Adrenal gland (tissue), 12 donors: ENCODE data around the gene RIMS3. TPM values are rescaled to one million over a fixed set of nuclear protein-coding genes. Genes with fewer than 3 reads are reported as not detected.
A peak's percentile ranks its signal among the peaks of the same experiment; 100 is the strongest.

Experiments
- DNase-seq, 7 donors: peaks; one replicate each; pipeline ENCODE4 v3.0.0-alpha.2; 2019 to 2020
- H3K27ac ChIP-seq, 5 donors: fragments of 200-600 bp; sonication (generic) in 4 of 5; 1 replicate in 3 of 5; 2 replicates in 2 of 5; pipeline versions ENCODE4 v1.5.1 to v1.8.0; 2016 to 2020; ENCODE audit warnings: mild to moderate bottlenecking in 1 of 5
- H3K27me3 ChIP-seq: fragments of 200-600 bp; 2 replicates; pipeline ENCODE4 v1.8.0; 2021
- H3K36me3 ChIP-seq, 2 donors: fragments of 200-600 bp; replicated peaks in 1 of 2; 1 replicate in 1 of 2; 2 replicates in 1 of 2; pipeline versions ENCODE4 v1.5.1 to v1.8.0; 2018 to 2022
- H3K4me1 ChIP-seq, 2 donors: fragments of 200-600 bp; replicated peaks in 1 of 2; 1 replicate in 1 of 2; 2 replicates in 1 of 2; pipeline versions ENCODE4 v1.5.1 to v1.8.0; 2018 to 2021
- H3K4me3 ChIP-seq, 4 donors: fragments of 200-600 bp; sonication (generic) in 3 of 4; one replicate each; pipeline ENCODE4 v1.5.1; 2016 to 2018
- H3K9me3 ChIP-seq, 3 donors: fragments of 200-600 bp; sonication (generic) in 1 of 3; replicated peaks in 1 of 3; 1 replicate in 2 of 3; 2 replicates in 1 of 3; pipeline versions ENCODE4 v1.5.1 to v1.8.0; 2016 to 2021
- CTCF ChIP-seq, 6 experiments: fragments of 450-650 bp in 4 of 6; fragments of 200-600 bp in 2 of 6; sonication (generic) in 1 of 6; IDR thresholded peaks; 1 replicate in 5 of 6; 2 replicates in 1 of 6; pipeline versions ENCODE4 v1.5.1 to v1.8.0; 2016 to 2021; ENCODE audit warnings: antibody characterized with exemption in 6 of 6, mild to moderate bottlenecking in 2 of 6, moderate library complexity in 1 of 6
- POLR2A ChIP-seq, 2 donors: fragments of 450-650 bp; IDR thresholded peaks; one replicate each; pipeline ENCODE4 v1.6.1; 2017; ENCODE audit warnings: antibody characterized with exemption in 2 of 2, mild to moderate bottlenecking in 2 of 2, moderate library complexity in 1 of 2
- WGBS, 4 donors: extraction: QIAGEN DNeasy Blood & Tissue Kit in 2 of 4; methylation state at CpG; one replicate each; pipeline versions ENCODE4 v1.1.5 to v1.1.7; 2013 to 2017; 5-methylcytosine and 5-hydroxymethylcytosine counted together
- intact Hi-C, 2 donors: fragments of 100-400 bp; cut with DNase I; formaldehyde crosslinking; loops; one replicate each; pipeline versions ENCODE4 v1.14.1 to v1.15.0; 2022 to 2023
- polyA plus RNA-seq, 3 donors: library from polyadenylated mRNA; stranded (reverse); fragments of 200-250 nt in 2 of 3; fragments of 350-450 nt in 1 of 3; fragmentation: Illumina TruSeq in 1 of 3; extraction: RNeasy Lipid Tissue Mini Kit (QIAGEN cat#74804) in 1 of 3; gene quantifications; one replicate each; pipeline ENCODE4 v1.2.3, GENCODE V29; 2013 to 2014
- total RNA-seq, 9 donors: library from RNA; depleted of rRNA in 4 of 9; stranded (reverse); fragments of >200 nt in 4 of 9; fragments of 120-200 nt in 1 of 9; fragmentation: NEBNext Ultra II Directional in 1 of 9; extraction: Animal tissue kit (Norgen Biotek cat#: 25700) in 1 of 9; gene quantifications; one replicate each; pipeline versions ENCODE4 v1.1.0 to v1.2.4, GENCODE V29; 2013 to 2023
- donor health status: healthy with polysubstance abuse.
- donor health status: Bipolar disorder and iron deficiency.
- donor health status: DM: yes; HTN: yes; CAD: no.
- donor health status: DM: no; HTN: no; CAD: no.
- donor health status: DM: no; HTN: no; CAD: no.
- donor health status: DM: yes; HTN: yes; CAD: no.

The RIMS3 gene
- total and polyA plus RNA-seq, 12 donors: 0.84 to 10.3 (median 3.5) TPM

GRCh38 chr1:40691538-40692428 lies 26.3 kb upstream of the RIMS3 start, which contains the start of gene NFYC:
TSS of gene NFYC (plus strand) at chr1:40691704. CDS start at chr1:40738844, 47,140 bp downstream.
- TF ChIP-seq POLR2A (IDR thresholded peaks at IDR 0.05): peak; percentile 93 to 96
- peak in 1 of 6 experiments; percentile 13 for TF ChIP-seq CTCF (IDR thresholded peaks at IDR 0.05)
- Histone ChIP-seq H3K9me3 (no peaks in the 10 kb centered on the region), H3K27me3 (no peaks in the 10 kb centered on the region), H3K27ac (peak within 1 kb of the TSS; percentile 92 to 100 (median 98)), H3K4me3 (peak within 1 kb of the TSS; percentile 2 to 100 (median 76)), H3K36me3 (no peaks in the 10 kb centered on the region), H3K4me1 (peaks cover 21 to 48% of the 10 kb centered on the region in 2 donors)
- 0 to 1% (median 0%) methylated on average over 36 to 84 of the region's 84 CpGs for WGBS, 4 donors
- peak; percentile 98 to 99 (median 99) for DNase-seq
- intact Hi-C loops: no loop called here

GRCh38 chr1:40690771-40691537 lies 25.5 kb upstream of the RIMS3 start:
- intact Hi-C loops: no loop called here
- no peaks in the 10 kb centered on the region for H3K27me3 ChIP-seq
- DNase-seq: no peak
- H3K4me3 ChIP-seq: peak overlapping the region; percentile 2 to 100 (median 76)
- peak in 1 of 2 donors; percentile 18 for TF ChIP-seq POLR2A (IDR thresholded peaks at IDR 0.05)
- TF ChIP-seq CTCF (IDR thresholded peaks at IDR 0.05): no peak
- peaks cover 13 to 39% of the 10 kb centered on the region in 2 donors for H3K4me1 ChIP-seq
- H3K36me3 ChIP-seq: no peaks in the 10 kb centered on the region
- H3K9me3 ChIP-seq: no peaks in the 10 kb centered on the region
- WGBS, 4 donors: 14 to 17% (median 16%) methylated on average over 16 to 18 of the region's 18 CpGs
- peak overlapping the region; percentile 92 to 100 (median 98) for H3K27ac ChIP-seq

GRCh38 chr1:40689737-40690136 lies 24.3 kb upstream of the RIMS3 start:
- H3K27me3 ChIP-seq: no peaks in the 10 kb centered on the region
- no peak for DNase-seq
- WGBS, 4 donors: 11 to 42% (median 22%) methylated on average over 1 of the region's 1 CpG
- no peak overlapping the region for H3K4me3 ChIP-seq
- no peak overlapping the region for H3K27ac ChIP-seq
- H3K4me1 ChIP-seq: peaks cover 12 to 37% of the 10 kb centered on the region in 2 donors
- H3K9me3 ChIP-seq: no peaks in the 10 kb centered on the region
- no peaks in the 10 kb centered on the region for H3K36me3 ChIP-seq
- TF ChIP-seq CTCF (IDR thresholded peaks at IDR 0.05) (no peak), POLR2A (IDR thresholded peaks at IDR 0.05) (no peak)
- intact Hi-C loops: no loop called here

GRCh38 chr1:40687661-40688060 lies 22.2 kb upstream of the RIMS3 start:
- H3K4me1 ChIP-seq: peaks cover 4 to 17% of the 10 kb centered on the region in 2 donors
- intact Hi-C loops: no loop called here
- H3K27me3 ChIP-seq: no peaks in the 10 kb centered on the region
- 93 to 98% (median 97%) methylated on average over 6 of the region's 6 CpGs for WGBS, 4 donors
- no peak overlapping the region for H3K27ac ChIP-seq
- no peak for DNase-seq
- H3K36me3 ChIP-seq: no peaks in the 10 kb centered on the region
- no peaks in the 10 kb centered on the region for H3K9me3 ChIP-seq
- TF ChIP-seq POLR2A (IDR thresholded peaks at IDR 0.05): no peak
- no peak for TF ChIP-seq CTCF (IDR thresholded peaks at IDR 0.05)
- H3K4me3 ChIP-seq: no peak overlapping the region
